OCI-LY7 (cell line): ENCODE data around the gene SLAMF1. TPM values are rescaled to one million over a fixed set of nuclear protein-coding genes. Genes with fewer than 3 reads are reported as not detected.
A peak's percentile ranks its signal among the peaks of the same experiment; 100 is the strongest.
"Not testable (repeated sequence)": the region's sequence is repeated elsewhere in the genome, so short reads cannot be mapped to it uniquely, and the experiment has no call there.

Experiments used
- BruUV-seq: library from RNA; stranded (reverse); fragments of 400-500 nt; replicated peaks from 2 replicates; lab custom pipeline; 2021; lab: Mats Ljungman, UMichigan
- CTCF ChIA-PET: fragments of 300-600 bp; sonication (Branson Sonifier 250); formaldehyde crosslinking; loops from one replicate; lab custom pipeline; 2022; ENCODE audit warnings: antibody characterized with exemption; ENCODE audit not compliant: unreplicated experiment; lab: Charles Lee
- POLR2A ChIA-PET: fragments of 300-600 bp; sonication (Branson Sonifier 250); formaldehyde crosslinking; loops from one replicate; lab custom pipeline; 2022; ENCODE audit warnings: antibody characterized with exemption; lab: Charles Lee
- DNase-seq: peaks from one replicate; pipeline ENCODE4 v3.0.0-alpha.2; 2015; ENCODE audit warnings: low spot score
- H2AFZ ChIP-seq: fragments of 200-600 bp; sonication (generic), shearing (Covaris generic); 2 replicates; pipeline ENCODE4 v1.6.1; 2014; ENCODE audit warnings: mild to moderate bottlenecking, antibody characterized with exemption, low read length, moderate library complexity
- H3K27ac ChIP-seq: fragments of 200-600 bp; sonication (generic); 2 replicates; pipeline ENCODE4 v1.5.1; 2014; ENCODE audit warnings: mixed run types, low read depth, mild to moderate bottlenecking, moderate library complexity, low read length, inconsistent platforms; ENCODE audit not compliant: poor library complexity, severe bottlenecking
- H3K36me3 ChIP-seq: fragments of 200-600 bp; sonication (generic); 2 replicates; pipeline ENCODE4 v1.6.1; 2014; ENCODE audit warnings: mild to moderate bottlenecking, antibody characterized with exemption, low read length, moderate library complexity, mixed read lengths; ENCODE audit not compliant: insufficient read depth
- H3K4me1 ChIP-seq: fragments of 200-600 bp; sonication (generic); 2 replicates; pipeline ENCODE4 v1.5.1; 2014; ENCODE audit warnings: mild to moderate bottlenecking, low read length; ENCODE audit not compliant: insufficient read depth, poor library complexity, severe bottlenecking
- H3K4me2 ChIP-seq: fragments of 200-600 bp; sonication (generic); 2 replicates; pipeline ENCODE4 v1.6.1; 2014; ENCODE audit warnings: mild to moderate bottlenecking, low read length
- H3K4me3 ChIP-seq: fragments of 200-600 bp; sonication (generic); 2 replicates; pipeline ENCODE4 v1.5.1; 2014; ENCODE audit warnings: mild to moderate bottlenecking, low read depth, low read length; ENCODE audit not compliant: poor library complexity, severe bottlenecking
- H3K79me2 ChIP-seq: fragments of 200-600 bp; sonication (generic); 2 replicates; pipeline ENCODE4 v1.6.1; 2016; ENCODE audit warnings: low read depth, mild to moderate bottlenecking, low read length, moderate library complexity, mixed read lengths; ENCODE audit not compliant: insufficient read depth
- H3K9me2 ChIP-seq: fragments of 200-600 bp; sonication (generic); 2 replicates; pipeline ENCODE4 v1.6.1; 2016; ENCODE audit warnings: mild to moderate bottlenecking, low read length, mixed read lengths; ENCODE audit not compliant: insufficient read depth
- H3K9me3 ChIP-seq: fragments of 200-600 bp; sonication (generic); 2 replicates; pipeline ENCODE4 v1.6.1; 2014; ENCODE audit warnings: mild to moderate bottlenecking, mixed run types, low read length, mixed read lengths
- H4K20me1 ChIP-seq: fragments of 200-600 bp; sonication (generic); 2 replicates; pipeline ENCODE4 v1.6.1; 2014; ENCODE audit warnings: mild to moderate bottlenecking, antibody characterized with exemption, low read length, moderate library complexity, mixed read lengths; ENCODE audit not compliant: insufficient read depth
- EZH2phosphoT487 ChIP-seq: fragments of 200-600 bp; sonication (generic); IDR thresholded peaks from 2 replicates; pipeline ENCODE4 v1.6.1; 2018; ENCODE audit warnings: low read depth, borderline replicate concordance, mild to moderate bottlenecking, mixed run types, antibody characterized with exemption, low read length, moderate library complexity, mixed read lengths
- intact Hi-C: fragments of 100-400 bp; cut with micrococcal nuclease; formaldehyde crosslinking; loops from one replicate; pipeline ENCODE4 v1.10.0; 2022; ENCODE audit not compliant: unreplicated experiment
- total RNA-seq, 2 experiments: library from RNA; depleted of rRNA in 1 of 2; stranded (reverse); fragments of >200 nt in 1 of 2; shearing (Covaris generic) in 1 of 2; gene quantifications; 2 replicates each; pipeline ENCODE4 v1.2.3, GENCODE V29; 2014 to 2022
- TF ChIP-seq, protein P1 (sequence below): fragments of 200-600 bp; sonication (generic); conservative IDR thresholded peaks from 2 replicates; pipeline ENCODE4 v1.5.1; 2014; ENCODE audit warnings: mild to moderate bottlenecking, antibody characterized with exemption, low read length, moderate library complexity, mixed read lengths

SLAMF1 gene
- total RNA-seq, 2 experiments from 2014 or later, result 0.32 to 0.72 TPM

DNA sequence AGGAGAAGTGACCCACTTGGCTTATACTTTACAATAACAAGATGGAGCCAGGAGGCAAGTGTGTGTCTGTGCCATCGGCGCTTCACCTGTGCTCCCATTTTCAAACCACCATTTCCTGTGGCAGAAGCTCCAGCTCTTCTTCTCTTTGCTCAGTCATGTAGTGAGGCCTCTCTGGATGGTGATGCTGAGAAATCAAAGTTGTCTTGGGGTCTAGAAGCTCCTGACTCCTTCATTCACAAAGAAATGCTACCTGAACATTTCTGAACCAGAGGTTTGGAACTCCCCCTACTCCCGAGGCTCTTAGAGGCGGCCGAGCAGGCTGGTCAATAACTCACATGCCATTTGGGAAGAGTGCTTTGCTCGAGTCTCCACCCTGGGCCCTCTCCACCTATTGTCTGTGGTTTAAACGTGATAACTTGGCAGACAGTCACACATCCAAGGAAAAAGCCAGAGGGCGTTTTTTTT, 18.0 kb downstream of the SLAMF1 start:
- Histone ChIP-seq H3K4me3 (no peak overlapping the region), H3K79me2 (no peaks in the 10 kb centered on the region), H4K20me1 (no peaks in the 10 kb centered on the region), H3K36me3 (no peaks in the 10 kb centered on the region), H3K9me3 (no peaks in the 10 kb centered on the region), H3K9me2 (no peaks in the 10 kb centered on the region), H3K4me2 (no peak overlapping the region), H3K4me1 (peaks cover 71% of the 10 kb centered on the region), H3K27ac (no peak overlapping the region), H2AFZ (no peak overlapping the region)
- intact Hi-C loops, result no loop called here
- BruUV-seq, result no TSS peak
- POLR2A ChIA-PET, result interaction anchor here (0.7 to 1.0 kb wide), 3 partner anchors 23 to 104 kb away, joined by 3 read pairs; no protein-coding TSS in a partner anchor
- CTCF ChIA-PET, result no interaction called here
- TF ChIP-seq EZH2phosphoT487, result no peak
- TF ChIP-seq, protein P1, sequence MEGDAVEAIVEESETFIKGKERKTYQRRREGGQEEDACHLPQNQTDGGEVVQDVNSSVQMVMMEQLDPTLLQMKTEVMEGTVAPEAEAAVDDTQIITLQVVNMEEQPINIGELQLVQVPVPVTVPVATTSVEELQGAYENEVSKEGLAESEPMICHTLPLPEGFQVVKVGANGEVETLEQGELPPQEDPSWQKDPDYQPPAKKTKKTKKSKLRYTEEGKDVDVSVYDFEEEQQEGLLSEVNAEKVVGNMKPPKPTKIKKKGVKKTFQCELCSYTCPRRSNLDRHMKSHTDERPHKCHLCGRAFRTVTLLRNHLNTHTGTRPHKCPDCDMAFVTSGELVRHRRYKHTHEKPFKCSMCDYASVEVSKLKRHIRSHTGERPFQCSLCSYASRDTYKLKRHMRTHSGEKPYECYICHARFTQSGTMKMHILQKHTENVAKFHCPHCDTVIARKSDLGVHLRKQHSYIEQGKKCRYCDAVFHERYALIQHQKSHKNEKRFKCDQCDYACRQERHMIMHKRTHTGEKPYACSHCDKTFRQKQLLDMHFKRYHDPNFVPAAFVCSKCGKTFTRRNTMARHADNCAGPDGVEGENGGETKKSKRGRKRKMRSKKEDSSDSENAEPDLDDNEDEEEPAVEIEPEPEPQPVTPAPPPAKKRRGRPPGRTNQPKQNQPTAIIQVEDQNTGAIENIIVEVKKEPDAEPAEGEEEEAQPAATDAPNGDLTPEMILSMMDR, result no peak
- no peak for DNase-seq

DNA sequence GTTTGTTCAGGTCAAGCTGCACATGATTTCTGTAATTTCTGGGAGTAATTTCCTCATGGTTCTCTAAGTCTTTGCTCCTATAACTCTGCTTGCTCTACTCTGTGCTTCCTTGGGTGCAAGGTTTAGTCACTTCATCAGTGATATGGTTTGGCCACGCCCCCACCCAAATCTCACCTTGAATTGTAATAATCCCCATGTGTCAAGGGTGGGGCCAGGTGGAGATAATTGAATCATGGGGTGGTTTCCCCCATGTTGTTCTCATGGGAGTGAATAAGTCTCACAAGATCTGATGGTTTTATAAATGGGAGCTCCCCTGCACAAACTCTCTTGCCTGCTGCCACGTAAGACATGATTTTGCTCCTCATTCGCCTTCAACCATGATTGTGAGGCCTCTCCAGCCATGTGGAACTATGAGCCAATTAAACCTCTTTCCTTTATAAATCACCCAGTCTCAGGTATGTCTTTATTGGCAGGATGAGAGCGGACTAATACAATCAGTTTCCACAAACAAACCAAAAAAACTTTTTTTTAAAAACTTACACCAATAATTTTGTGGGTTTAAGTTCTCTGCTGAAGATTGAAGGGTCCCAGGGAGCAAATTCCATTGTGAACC, 19.1 kb downstream of the SLAMF1 start:
- DNase-seq, H3K9me2 ChIP-seq, H3K27ac ChIP-seq, H3K9me3 ChIP-seq, H4K20me1 ChIP-seq, H3K79me2 ChIP-seq, BruUV-seq, H3K4me3 ChIP-seq, intact Hi-C loops, CTCF ChIA-PET, H2AFZ ChIP-seq, H3K4me2 ChIP-seq, H3K36me3 ChIP-seq: not testable (repeated sequence)
- POLR2A ChIA-PET, result interaction anchor here (0.7 to 1.8 kb wide), 4 partner anchors 12 to 140 kb away, joined by 4 to 10 read pairs (median 6); no protein-coding TSS in a partner anchor
- peaks cover 82% of the 10 kb centered on the region for H3K4me1 ChIP-seq

DNA sequence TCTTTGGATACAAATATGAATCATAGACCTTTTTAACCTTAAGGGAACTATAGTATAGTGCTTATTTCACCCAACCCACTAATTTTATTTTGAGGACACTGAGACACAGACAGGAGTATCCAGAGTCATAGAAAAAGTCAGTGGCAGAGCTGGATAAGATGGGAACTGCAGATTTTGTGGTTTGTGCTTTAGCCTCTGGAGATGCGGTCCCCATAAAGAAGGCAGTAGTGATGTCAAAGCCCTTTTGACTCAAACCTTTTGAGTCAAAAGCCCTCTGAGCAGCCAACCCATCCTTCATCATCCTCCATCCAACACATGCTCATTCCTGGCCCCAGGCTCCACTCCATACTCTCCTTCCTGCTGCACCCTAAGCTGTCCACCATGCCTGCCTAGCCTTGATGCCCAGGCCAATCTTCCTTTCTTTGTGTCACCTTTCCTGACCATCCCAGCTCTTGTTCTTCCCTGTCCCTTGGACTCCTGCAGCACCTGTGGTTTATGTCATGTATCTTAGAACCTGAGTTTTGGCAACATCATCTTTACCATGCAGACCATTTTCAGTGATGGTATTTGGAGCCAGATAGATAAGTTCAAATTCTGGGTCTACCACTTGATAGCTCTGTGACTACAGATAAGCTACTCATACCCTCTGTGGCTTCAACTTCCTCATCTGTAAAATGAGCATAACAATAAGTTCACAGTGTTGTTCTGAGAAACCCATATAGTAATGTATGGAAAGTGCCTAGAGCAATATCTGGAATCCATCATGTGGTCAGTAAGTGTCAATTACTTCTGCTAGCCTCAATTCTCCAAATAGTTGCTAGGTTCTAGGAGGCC, 20.1 kb downstream of the SLAMF1 start:
- POLR2A ChIA-PET, result interaction anchor here (0.5 to 2.9 kb wide), 7 partner anchors 13 to 246 kb away, joined by 3 to 10 read pairs (median 5); partner anchors contain the start of gene SLAMF6
- Histone ChIP-seq H3K36me3 (no peaks in the 10 kb centered on the region), H3K4me3 (no peak overlapping the region), H3K4me2 (peak overlapping the region; percentile 67), H3K4me1 (peaks cover 92% of the 10 kb centered on the region), H2AFZ (peak overlapping the region; percentile 75; the same call in 1 of the 2 replicates), H3K9me2 (no peaks in the 10 kb centered on the region), H3K9me3 (no peaks in the 10 kb centered on the region), H3K79me2 (no peaks in the 10 kb centered on the region), H4K20me1 (no peaks in the 10 kb centered on the region), H3K27ac (peak overlapping the region; percentile 87)
- intact Hi-C loops, result no loop called here
- no TSS peak for BruUV-seq
- DNase-seq, result no peak
- CTCF ChIA-PET, result interaction anchor here (1.5 kb wide), 1 partner anchor 49 kb away, joined by 6 read pairs; no protein-coding TSS in a partner anchor
- TF ChIP-seq EZH2phosphoT487, result no peak
- TF ChIP-seq, protein P1, result no peak
